Measurements from ENCODE around the gene WIPI1. TPM values are rescaled to one million over a fixed set of nuclear protein-coding genes. Genes with fewer than 3 reads are reported as not detected.
A peak's percentile ranks its signal among the peaks of the same experiment; 100 is the strongest.

Gene WIPI1, protein sequence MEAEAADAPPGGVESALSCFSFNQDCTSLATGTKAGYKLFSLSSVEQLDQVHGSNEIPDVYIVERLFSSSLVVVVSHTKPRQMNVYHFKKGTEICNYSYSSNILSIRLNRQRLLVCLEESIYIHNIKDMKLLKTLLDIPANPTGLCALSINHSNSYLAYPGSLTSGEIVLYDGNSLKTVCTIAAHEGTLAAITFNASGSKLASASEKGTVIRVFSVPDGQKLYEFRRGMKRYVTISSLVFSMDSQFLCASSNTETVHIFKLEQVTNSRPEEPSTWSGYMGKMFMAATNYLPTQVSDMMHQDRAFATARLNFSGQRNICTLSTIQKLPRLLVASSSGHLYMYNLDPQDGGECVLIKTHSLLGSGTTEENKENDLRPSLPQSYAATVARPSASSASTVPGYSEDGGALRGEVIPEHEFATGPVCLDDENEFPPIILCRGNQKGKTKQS
- 35.8 and 60.9 TPM in 2 replicates for total RNA-seq (2011; cell fraction: chromatin; rRNA removed; ENCODE audit: low replicate concordance)
- total RNA-seq (2011; cell fraction: nucleolus; rRNA removed), result 25.4 and 31.2 TPM in 2 replicates
- 29.5 and 34.1 TPM in 2 replicates for total RNA-seq (2011; cell fraction: nucleoplasm; rRNA removed)
- total RNA-seq (2014; rRNA removed), result 10.9 and 12.8 TPM in 2 replicates
- total RNA-seq (2014; rRNA removed; fragmentation: Illumina TruSeq; extraction: Trizol), result 12.1 and 14.7 TPM in 2 replicates
- total RNA-seq (2015; rRNA removed; fragmentation: Illumina TruSeq; extraction: Trizol), result 8.2 and 8.6 TPM in 2 replicates
- total RNA-seq (2021), result 11.8 and 13.2 TPM in 2 replicates
- polyA plus RNA-seq (2011; rRNA removed), result 11.6 and 16.9 TPM in 2 replicates
- 11.3 and 11.5 TPM in 2 replicates for polyA plus RNA-seq (2011; cell fraction: cytosol; rRNA removed)
- 13.7 and 16.1 TPM in 2 replicates for polyA plus RNA-seq (2011; cell fraction: nucleus; rRNA removed)
- polyA plus RNA-seq (2012), result 16.5 and 60.4 TPM in 2 replicates
- 15.6 and 15.9 TPM in 2 replicates for polyA plus RNA-seq (2014; fragmentation: Illumina TruSeq; extraction: Trizol)
- 1 to 10 TPM; 3.7 to 3.8 TPM for polyA plus RNA-seq (2014; fragmentation: Nextera tagmentation; extraction: Ambion mirVana)
- polyA plus RNA-seq (2014; rRNA removed), result 16.0 and 23.5 TPM in 2 replicates
- 11.4 and 16.7 TPM in 2 replicates for polyA minus RNA-seq (2011; rRNA and poly(A)+ RNA removed)
- 6.6 and 7.8 TPM in 2 replicates for polyA minus RNA-seq (2011; cell fraction: cytosol; rRNA and poly(A)+ RNA removed)
- polyA minus RNA-seq (2011; cell fraction: nucleus; rRNA and poly(A)+ RNA removed), result 10.8 and 14.7 TPM in 2 replicates
- percentile 60 among the genes with signal in this experiment for Bru-seq, nascent RNA
- percentile 54 among the genes with signal in this experiment for BruChase-seq, experiment 1, labeled RNA remaining after a 2-hour chase
- BruChase-seq, experiment 2, labeled RNA remaining after a 6-hour chase, result percentile 53 among the genes with signal in this experiment
- long read RNA-seq, experiment 1, transcript WIPI1-201 (13 exons, 1,832 nt), result major isoform, 22 of 37 reads
- long read RNA-seq, experiment 1, partial matches to known transcripts, result 5 of 37 reads
- long read RNA-seq, experiment 1, other reads (novel, unspliced or antisense), result 9 of 37 reads
- long read RNA-seq, experiment 2, partial matches to known transcripts, result 2 of 7 reads
- long read RNA-seq, experiment 2, other reads (novel, unspliced or antisense), result 2 of 7 reads
- long read RNA-seq, experiment 3, partial matches to known transcripts, result 1 of 7 reads
- long read RNA-seq, experiment 3, other reads (novel, unspliced or antisense), result 2 of 7 reads

DNA sequence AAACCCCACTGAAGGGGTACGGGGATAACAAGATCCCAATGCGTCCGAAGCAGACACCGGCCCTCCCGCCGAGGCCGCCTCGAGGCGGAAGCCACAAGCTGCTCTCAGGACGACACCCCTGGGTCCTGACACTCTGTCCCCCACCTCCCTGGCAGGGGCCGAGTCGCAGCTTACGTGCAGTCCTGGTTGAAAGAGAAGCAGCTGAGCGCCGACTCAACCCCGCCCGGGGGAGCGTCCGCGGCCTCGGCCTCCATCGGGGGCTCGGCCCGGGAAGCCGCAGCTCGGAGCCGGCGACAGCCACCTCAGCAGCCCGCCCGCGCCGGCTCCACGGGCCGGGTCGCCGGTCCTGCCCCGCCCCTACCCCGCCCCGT is at the start of gene WIPI1:
Gene WIPI1 (minus strand): TSS at position 329 of the 371 bp plus-strand sequence. CDS start 75 bp downstream, at position 254.
- CTCF ChIA-PET (ENCODE audit: low intra/inter-chr PET ratio), result no interaction called here
- FAIRE-seq, result no peak
- Histone ChIP-seq H4K20me1 (replicated peaks; ENCODE audit: control insufficient read depth, insufficient read depth, low read length) (no peaks in the 10 kb centered on the region), H3K27me3 (ENCODE audit: control insufficient read depth in 2 of 2, insufficient read depth in 2 of 2, low read length in 2 of 2) (no peaks in the 10 kb centered on the region), H3K4me2 (ENCODE audit: insufficient read depth, low read length) (peak within 1 kb of the TSS; percentile 81), H3K27ac (ENCODE audit: extremely low read depth, low read depth, low read length) (peak within 1 kb of the TSS; percentile 34), H3K9me3 (replicated peaks; ENCODE audit: control insufficient read depth, insufficient read depth, low read depth, low read length) (no peaks in the 10 kb centered on the region), H3K79me2 (ENCODE audit: control insufficient read depth, insufficient read depth, low read length) (no peaks in the 10 kb centered on the region), H2AFZ (ENCODE audit: low read depth, low read length) (peak within 1 kb of the TSS; percentile 88), H3K36me3 (ENCODE audit: control insufficient read depth, insufficient read depth, low read length) (no peaks in the 10 kb centered on the region), H3K4me1 (replicated peaks in 1 of 2; ENCODE audit: control insufficient read depth in 2 of 2, insufficient read depth in 2 of 2, low read length in 2 of 2) (peaks cover 13 to 38% of the 10 kb centered on the region in 2 experiments), H3K9ac (ENCODE audit: insufficient read depth in 1 of 2, low read depth in 2 of 2, low read length in 2 of 2) (peak within 1 kb of the TSS; percentile 46 to 92), H3K9me1 (ENCODE audit: control insufficient read depth, insufficient read depth, low read length) (no peaks in the 10 kb centered on the region), H3K4me3 (peak within 1 kb of the TSS; percentile 57)
- 0% methylated on average over 14 of the region's 39 CpGs for WGBS (ENCODE audit: insufficient coverage, low coverage, missing lambda C conversion rate)
- no TSS peak for BruUV-seq (replicated peaks)
- POLR2A ChIA-PET, result interaction anchor here (0.9 to 3.0 kb wide), 5 partner anchors 10 to 32 kb away, joined by 3 to 12 read pairs (median 5); no protein-coding TSS in a partner anchor
- no peak for DNase-seq (ENCODE audit: extremely low read depth in 1 of 4, low spot score in 3 of 4)
- peak; percentile 59 for ATAC-seq
- intact Hi-C loops (cut with micrococcal nuclease), result loop anchor here (2.0 kb wide), 1 partner anchor 20 kb away; no protein-coding TSS in a partner anchor
- in situ Hi-C loops (cut with MboI), result loop anchor here (25.0 kb wide), 1 partner anchor 495 kb away; no protein-coding TSS in a partner anchor
- TF ChIP-seq POLR2G (IDR thresholded peaks at IDR 0.05; ENCODE audit: low read depth, low read length) (peak; percentile 82), KDM2B (CRISPR knock-in tag; IDR thresholded peaks at IDR 0.05) (0 out of 2 replicates have a peak, but pooled peaks have one; percentile 23), HMG20B (CRISPR knock-in tag; IDR thresholded peaks at IDR 0.05) (no peak), GATAD2A (IDR thresholded peaks at IDR 0.05) (no peak), ZNF41 (CRISPR knock-in tag; conservative IDR thresholded peaks at IDR 0.05) (no peak), BMI1 (IDR thresholded peaks at IDR 0.05; ENCODE audit: low read length) (no peak), ZNF316 (IDR thresholded peaks at IDR 0.05) (no peak), ZNF24 (IDR thresholded peaks at IDR 0.05) (no peak), NR2F6 (CRISPR knock-in tag; IDR thresholded peaks at IDR 0.05) (no peak), CEBPB (tag; IDR thresholded peaks at IDR 0.05) (no peak), PYGO2 (tag; IDR thresholded peaks at IDR 0.05) (no peak)
- TF ChIP-seq, protein P1, sequence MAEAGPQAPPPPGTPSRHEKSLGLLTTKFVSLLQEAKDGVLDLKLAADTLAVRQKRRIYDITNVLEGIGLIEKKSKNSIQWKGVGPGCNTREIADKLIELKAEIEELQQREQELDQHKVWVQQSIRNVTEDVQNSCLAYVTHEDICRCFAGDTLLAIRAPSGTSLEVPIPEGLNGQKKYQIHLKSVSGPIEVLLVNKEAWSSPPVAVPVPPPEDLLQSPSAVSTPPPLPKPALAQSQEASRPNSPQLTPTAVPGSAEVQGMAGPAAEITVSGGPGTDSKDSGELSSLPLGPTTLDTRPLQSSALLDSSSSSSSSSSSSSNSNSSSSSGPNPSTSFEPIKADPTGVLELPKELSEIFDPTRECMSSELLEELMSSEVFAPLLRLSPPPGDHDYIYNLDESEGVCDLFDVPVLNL (CRISPR knock-in tag; IDR thresholded peaks at IDR 0.05; ENCODE audit: low read depth), result no peak
- TF ChIP-seq, protein P2, sequence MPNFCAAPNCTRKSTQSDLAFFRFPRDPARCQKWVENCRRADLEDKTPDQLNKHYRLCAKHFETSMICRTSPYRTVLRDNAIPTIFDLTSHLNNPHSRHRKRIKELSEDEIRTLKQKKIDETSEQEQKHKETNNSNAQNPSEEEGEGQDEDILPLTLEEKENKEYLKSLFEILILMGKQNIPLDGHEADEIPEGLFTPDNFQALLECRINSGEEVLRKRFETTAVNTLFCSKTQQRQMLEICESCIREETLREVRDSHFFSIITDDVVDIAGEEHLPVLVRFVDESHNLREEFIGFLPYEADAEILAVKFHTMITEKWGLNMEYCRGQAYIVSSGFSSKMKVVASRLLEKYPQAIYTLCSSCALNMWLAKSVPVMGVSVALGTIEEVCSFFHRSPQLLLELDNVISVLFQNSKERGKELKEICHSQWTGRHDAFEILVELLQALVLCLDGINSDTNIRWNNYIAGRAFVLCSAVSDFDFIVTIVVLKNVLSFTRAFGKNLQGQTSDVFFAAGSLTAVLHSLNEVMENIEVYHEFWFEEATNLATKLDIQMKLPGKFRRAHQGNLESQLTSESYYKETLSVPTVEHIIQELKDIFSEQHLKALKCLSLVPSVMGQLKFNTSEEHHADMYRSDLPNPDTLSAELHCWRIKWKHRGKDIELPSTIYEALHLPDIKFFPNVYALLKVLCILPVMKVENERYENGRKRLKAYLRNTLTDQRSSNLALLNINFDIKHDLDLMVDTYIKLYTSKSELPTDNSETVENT (CRISPR knock-in tag; IDR thresholded peaks at IDR 0.05), result peak; percentile 71; the same call in 1 of the 2 replicates
- TF ChIP-seq, protein P3, sequence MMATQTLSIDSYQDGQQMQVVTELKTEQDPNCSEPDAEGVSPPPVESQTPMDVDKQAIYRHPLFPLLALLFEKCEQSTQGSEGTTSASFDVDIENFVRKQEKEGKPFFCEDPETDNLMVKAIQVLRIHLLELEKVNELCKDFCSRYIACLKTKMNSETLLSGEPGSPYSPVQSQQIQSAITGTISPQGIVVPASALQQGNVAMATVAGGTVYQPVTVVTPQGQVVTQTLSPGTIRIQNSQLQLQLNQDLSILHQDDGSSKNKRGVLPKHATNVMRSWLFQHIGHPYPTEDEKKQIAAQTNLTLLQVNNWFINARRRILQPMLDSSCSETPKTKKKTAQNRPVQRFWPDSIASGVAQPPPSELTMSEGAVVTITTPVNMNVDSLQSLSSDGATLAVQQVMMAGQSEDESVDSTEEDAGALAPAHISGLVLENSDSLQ (IDR thresholded peaks at IDR 0.05), result no peak

Data from K562 (cell line).